H9 (cell line): ENCODE measurements around the gene TEX12. TPM values are rescaled to one million over a fixed set of nuclear protein-coding genes. Genes with fewer than 3 reads are reported as not detected.

Experiments
- DNase-seq: peaks from one replicate; pipeline ENCODE4 v3.0.0-alpha.2; 2017
- H2AFZ ChIP-seq: one replicate; pipeline ENCODE4 v1.6.1; 2013; ENCODE audit warnings: mild to moderate bottlenecking, low read length, control low read depth, moderate library complexity
- H2AK5ac ChIP-seq: 2 replicates; pipeline ENCODE4 v1.6.1; 2013; ENCODE audit warnings: low read length, control low read depth, mixed read lengths; ENCODE audit not compliant: insufficient read length
- H2BK120ac ChIP-seq: one replicate; pipeline ENCODE4 v1.6.1; 2013; ENCODE audit warnings: low read depth, mild to moderate bottlenecking, low read length, control low read depth, inconsistent platforms; ENCODE audit not compliant: poor library complexity, severe bottlenecking
- H2BK12ac ChIP-seq: 2 replicates; pipeline ENCODE4 v1.6.1; 2013; ENCODE audit warnings: low read length, control low read depth, mixed read lengths, low read depth; ENCODE audit not compliant: insufficient read length
- H2BK15ac ChIP-seq: 2 replicates; pipeline ENCODE4 v1.6.1; 2013; ENCODE audit warnings: low read depth, low read length, control low read depth
- H2BK20ac ChIP-seq: one replicate; pipeline ENCODE4 v1.6.1; 2013; ENCODE audit warnings: low read depth, mild to moderate bottlenecking, low read length, control low read depth, inconsistent platforms; ENCODE audit not compliant: poor library complexity, severe bottlenecking
- H2BK5ac ChIP-seq: 2 replicates; pipeline ENCODE4 v1.6.1; 2013; ENCODE audit warnings: low read length, control low read depth, mixed read lengths; ENCODE audit not compliant: insufficient read length
- H3K14ac ChIP-seq: 2 replicates; pipeline ENCODE4 v1.6.1; 2013; ENCODE audit warnings: low read length, control low read depth; ENCODE audit not compliant: insufficient read depth
- H3K18ac ChIP-seq: 2 replicates; pipeline ENCODE4 v1.6.1; 2013; ENCODE audit warnings: low read depth, mild to moderate bottlenecking, mixed read lengths, low read length, control low read depth; ENCODE audit not compliant: insufficient read length
- H3K23ac ChIP-seq: 2 replicates; pipeline ENCODE4 v1.6.1; 2013; ENCODE audit warnings: low read length, control low read depth, mixed read lengths, low read depth; ENCODE audit not compliant: insufficient read length
- H3K23me2 ChIP-seq: 2 replicates; pipeline ENCODE4 v1.6.1; 2013; ENCODE audit warnings: low read depth, mild to moderate bottlenecking, mixed read lengths, low read length, control low read depth; ENCODE audit not compliant: insufficient read length, poor library complexity, severe bottlenecking
- H3K27ac ChIP-seq: 2 replicates; pipeline ENCODE4 v1.5.1; 2013; ENCODE audit warnings: low read length, control low read depth, mixed read lengths, low read depth; ENCODE audit not compliant: insufficient read length
- H3K27me3 ChIP-seq: 2 replicates; pipeline ENCODE4 v1.6.1; 2013; ENCODE audit warnings: low read length, control low read depth, inconsistent platforms; ENCODE audit not compliant: insufficient read depth
- H3K4ac ChIP-seq: 2 replicates; pipeline ENCODE4 v1.6.1; 2013; ENCODE audit warnings: low read depth, mild to moderate bottlenecking, control low read depth, inconsistent platforms, low read length, moderate library complexity
- H3K4me1 ChIP-seq: 2 replicates; pipeline ENCODE4 v1.6.1; 2013; ENCODE audit warnings: low read length, control low read depth, inconsistent platforms; ENCODE audit not compliant: insufficient read depth
- H3K4me2 ChIP-seq: 2 replicates; pipeline ENCODE4 v1.6.1; 2013; ENCODE audit warnings: low read length, control low read depth, mixed read lengths; ENCODE audit not compliant: insufficient read length, insufficient read depth
- H3K56ac ChIP-seq: 2 replicates; pipeline ENCODE4 v1.6.1; 2013; ENCODE audit warnings: low read depth, mild to moderate bottlenecking, mixed read lengths, low read length, control low read depth; ENCODE audit not compliant: insufficient read length
- H3K79me1 ChIP-seq: 2 replicates; pipeline ENCODE4 v1.6.1; 2013; ENCODE audit warnings: low read depth, mild to moderate bottlenecking, moderate library complexity, low read length, control low read depth, inconsistent platforms; ENCODE audit not compliant: insufficient read depth, poor library complexity, severe bottlenecking
- H3K79me2 ChIP-seq: 2 replicates; pipeline ENCODE4 v1.6.1; 2013; ENCODE audit warnings: low read length, control low read depth, inconsistent platforms; ENCODE audit not compliant: insufficient read depth
- H3K9ac ChIP-seq: 2 replicates; pipeline ENCODE4 v1.6.1; 2013; ENCODE audit warnings: low read length, control low read depth, mixed read lengths; ENCODE audit not compliant: insufficient read length; ENCODE audit errors: extremely low read depth
- H3K9me3 ChIP-seq: one replicate; pipeline ENCODE4 v1.6.1; 2013; ENCODE audit warnings: low read depth, low read length, inconsistent platforms; ENCODE audit not compliant: control insufficient read depth
- H3T11ph ChIP-seq: one replicate; pipeline ENCODE4 v1.6.1; 2013; ENCODE audit warnings: mild to moderate bottlenecking, low read length, control low read depth, inconsistent platforms
- H4K20me1 ChIP-seq: one replicate; pipeline ENCODE4 v1.6.1; 2013; ENCODE audit not compliant: control insufficient read depth, insufficient read length, insufficient read depth
- H4K5ac ChIP-seq: 2 replicates; pipeline ENCODE4 v1.6.1; 2013; ENCODE audit warnings: low read depth, mild to moderate bottlenecking, mixed read lengths, low read length, control low read depth; ENCODE audit not compliant: insufficient read length
- H4K8ac ChIP-seq: replicated peaks from 2 replicates; pipeline ENCODE4 v1.6.1; 2013; ENCODE audit warnings: low read length, control low read depth, mixed read lengths, low read depth; ENCODE audit not compliant: insufficient read length
- H4K91ac ChIP-seq: 2 replicates; pipeline ENCODE4 v1.6.1; 2013; ENCODE audit warnings: low read depth, mild to moderate bottlenecking, moderate library complexity, mixed read lengths, low read length, control low read depth; ENCODE audit not compliant: insufficient read length
- H3K27ac Mint-ChIP-seq, 3 experiments: 2 replicates in 2 of 3; 3 replicates in 1 of 3; pipeline ENCODE4 v1.8.0; 2020 to 2021; ENCODE audit warnings: mixed read lengths in 3 of 3, mild to moderate bottlenecking in 1 of 3, moderate library complexity in 1 of 3
- H3K27me3 Mint-ChIP-seq: 2 replicates; pipeline ENCODE4 v1.8.0; 2021; ENCODE audit warnings: low read depth, mild to moderate bottlenecking, moderate library complexity, mixed read lengths
- H3K36me3 Mint-ChIP-seq, 3 experiments: 2 replicates in 2 of 3; 3 replicates in 1 of 3; pipeline ENCODE4 v1.8.0; 2020 to 2021; ENCODE audit warnings: low read depth in 3 of 3, mixed read lengths in 3 of 3; ENCODE audit not compliant: insufficient read depth in 1 of 3
- H3K4me1 Mint-ChIP-seq, 2 experiments: 2 replicates each; pipeline ENCODE4 v1.8.0; 2020; ENCODE audit warnings: mixed read lengths in 2 of 2
- H3K4me3 Mint-ChIP-seq, 2 experiments: 2 replicates in 1 of 2; 3 replicates in 1 of 2; pipeline ENCODE4 v1.8.0; 2020 to 2021; ENCODE audit warnings: mild to moderate bottlenecking in 2 of 2, mixed read lengths in 2 of 2, moderate library complexity in 1 of 2
- H3K9me3 Mint-ChIP-seq, 2 experiments: 2 replicates in 1 of 2; 3 replicates in 1 of 2; pipeline ENCODE4 v1.8.0; 2020; ENCODE audit warnings: mild to moderate bottlenecking in 2 of 2, mixed read lengths in 2 of 2, moderate library complexity in 1 of 2
- CTCF ChIP-seq: fragments of 200-600 bp; sonication (generic); conservative IDR thresholded peaks from 3 replicates; pipeline ENCODE4 v1.8.0; 2021; ENCODE audit warnings: antibody characterized with exemption, mild to moderate bottlenecking
- WGBS: extraction: QIAGEN DNeasy Blood & Tissue Kit; methylation state at CpG from one replicate; pipeline ENCODE4 v1.1.7; 2013; ENCODE audit warnings: missing lambda C conversion rate, low lambda C conversion rate, mixed read lengths; ENCODE audit not compliant: insufficient read length; ENCODE audit errors: extremely low coverage; 5-methylcytosine and 5-hydroxymethylcytosine counted together
- total RNA-seq: library from RNA; stranded (reverse); gene quantifications from 2 replicates; pipeline ENCODE4 v1.2.1, GENCODE V29; 2021

TEX12 gene
- total RNA-seq, 1 experiment from 2014 or later: 0.31 TPM

- Histone ChIP-seq H3K79me2 (no peaks in the 10 kb centered on the region), H3K27me3 (no peaks in the 10 kb centered on the region), H4K5ac (no peak overlapping the region), H3T11ph (no peak overlapping the region), H4K20me1 (no peaks in the 10 kb centered on the region), H4K8ac (no peak overlapping the region), H3K27ac (no peak overlapping the region), H2BK12ac (no peak overlapping the region), H2BK5ac (no peak overlapping the region), H2AFZ (no peak overlapping the region), H3K4me2 (no peak overlapping the region), H3K9me3 (no peaks in the 10 kb centered on the region), H3K4me1 (no peaks in the 10 kb centered on the region), H2BK15ac (no peak overlapping the region), H3K79me1 (no peaks in the 10 kb centered on the region), H3K14ac (no peak overlapping the region), H2BK120ac (no peak overlapping the region), H3K18ac (no peak overlapping the region), H3K4ac (no peak overlapping the region), H2BK20ac (no peak overlapping the region), H4K91ac (no peak overlapping the region), H3K9ac (no peak overlapping the region), H2AK5ac (no peak overlapping the region), H3K56ac (no peak overlapping the region), H3K23ac (no peak overlapping the region), H3K23me2 (no peaks in the 10 kb centered on the region)
- Mint-ChIP-seq H3K4me3 (no peak overlapping the region), H3K9me3 (no peaks in the 10 kb centered on the region), H3K27me3 (peaks cover 2% of the 10 kb centered on the region), H3K27ac (no peak overlapping the region), H3K4me1 (0 out of 4 replicates have a peak, but pooled peaks cover 0 to 2% of the 10 kb centered on the region in 2 experiments), H3K36me3 (no peaks in the 10 kb centered on the region)
- no CpG with 5 or more reads among the region's 3 CpGs for WGBS
- no peak for DNase-seq
- TF ChIP-seq CTCF: no peak
Measured at GRCh38 chr11:112173152-112173551, 6.0 kb downstream of the TEX12 start.
